Upper lobe of left lung (tissue), 6 donors: ENCODE data around the gene ZNF490. TPM values are rescaled to one million over a fixed set of nuclear protein-coding genes. Genes with fewer than 3 reads are reported as not detected.

Experiments used
- ATAC-seq, 2 donors: fragments of 200-7000 bp; cut with Tn5 transposase; one replicate each; pipeline ENCODE4 v1.9.1; 2022; ENCODE audit warnings: mild to moderate bottlenecking in 2 of 2, moderate library complexity in 2 of 2; ENCODE audit not compliant: low FRiP score in 2 of 2
- DNase-seq, 2 donors: peaks; one replicate each; pipeline ENCODE4 v3.0.0-alpha.2; 2019 to 2020
- H3K27ac ChIP-seq, 4 donors: fragments of 200-600 bp; sonication (generic); one replicate each; pipeline ENCODE4 v1.5.1; 2016 to 2019
- H3K27me3 ChIP-seq, 4 donors: fragments of 200-600 bp; sonication (generic); one replicate each; pipeline ENCODE4 v1.5.1; 2017 to 2019
- H3K36me3 ChIP-seq, 4 donors: fragments of 200-600 bp; sonication (generic); one replicate each; pipeline ENCODE4 v1.5.1; 2016 to 2019
- H3K4me1 ChIP-seq, 4 donors: fragments of 200-600 bp; sonication (generic); one replicate each; pipeline ENCODE4 v1.5.1; 2018 to 2019
- H3K4me3 ChIP-seq, 4 donors: fragments of 200-600 bp; sonication (generic); one replicate each; pipeline ENCODE4 v1.5.1; 2017 to 2019; ENCODE audit warnings: mild to moderate bottlenecking in 2 of 4, moderate library complexity in 1 of 4
- H3K9me3 ChIP-seq, 4 donors: fragments of 200-600 bp; sonication (generic); one replicate each; pipeline ENCODE4 v1.5.1; 2018 to 2019
- CTCF ChIP-seq, 6 experiments: fragments of 450-650 bp in 4 of 6; fragments of 200-600 bp in 2 of 6; sonication (generic) in 2 of 6; IDR thresholded peaks; one replicate each; pipeline ENCODE4 v1.5.1; 2016 to 2019; ENCODE audit warnings: antibody characterized with exemption in 6 of 6
- EP300 ChIP-seq, 4 donors: sonication (generic); formaldehyde crosslinking; IDR thresholded peaks; one replicate each; pipeline ENCODE4 v1.5.1; 2017; ENCODE audit warnings: antibody characterized with exemption in 4 of 4, control low read depth in 2 of 4
- POLR2A ChIP-seq, 4 donors: fragments of 450-650 bp; IDR thresholded peaks; one replicate each; pipeline ENCODE4 v1.5.1; 2016 to 2017; ENCODE audit warnings: antibody characterized with exemption in 4 of 4, mild to moderate bottlenecking in 2 of 4
- POLR2AphosphoS5 ChIP-seq, 2 donors: sonication (generic); formaldehyde crosslinking; IDR thresholded peaks; one replicate each; pipeline ENCODE4 v1.5.1; 2017; ENCODE audit warnings: antibody characterized with exemption in 2 of 2
- WGBS, 2 donors: methylation state at CpG; one replicate each; pipeline ENCODE4 v1.1.5; 2017 to 2018; 5-methylcytosine and 5-hydroxymethylcytosine counted together
- total RNA-seq, 6 donors: library from RNA; depleted of rRNA in 4 of 6; stranded (reverse); fragments of >200 nt in 4 of 6; gene quantifications; one replicate each; pipeline versions ENCODE4 v1.1.0 to v1.2.1, GENCODE V29; 2016 to 2021
- donor health status: DM: no; HTN: no; CAD: no; lungs with moderate emphysema.
- donor health status: DM: no; HTN: yes; CAD: no; lungs with severe emphysema.

The ZNF490 gene
- total RNA-seq, 6 donors from 2014 or later, result 4.3 to 11.6 (median 9.0) TPM

- H3K27ac ChIP-seq, result no peak overlapping the region
Measured at GRCh38 chr19:12639901-12640613, 29.4 kb upstream of the ZNF490 start.

GRCh38 chr19:12638611-12639182 lies 28.1 kb upstream of the ZNF490 start:
- no peaks in the 10 kb centered on the region for H3K36me3 ChIP-seq
- H3K4me1 ChIP-seq, result peaks cover 6 to 10% (median 6%) of the 10 kb centered on the region in 4 donors
- H3K4me3 ChIP-seq, result no peak overlapping the region
- no peak for TF ChIP-seq CTCF (IDR thresholded peaks at IDR 0.05)
- TF ChIP-seq POLR2A (IDR thresholded peaks at IDR 0.05), result no peak
- no peak for TF ChIP-seq EP300 (IDR thresholded peaks at IDR 0.05)
- no peak for TF ChIP-seq POLR2AphosphoS5 (IDR thresholded peaks at IDR 0.05)
- no peaks in the 10 kb centered on the region for H3K27me3 ChIP-seq
- ATAC-seq, result no peak
- 92 to 95% methylated on average over 22 of the region's 22 CpGs for WGBS, 2 donors
- no peak for DNase-seq
- H3K9me3 ChIP-seq, result no peaks in the 10 kb centered on the region
- no peak overlapping the region for H3K27ac ChIP-seq

More at GRCh38 chr19:12639901-12640613, 29.4 kb upstream of the ZNF490 start:
- Histone ChIP-seq H3K4me1 (peaks cover 6 to 10% (median 6%) of the 10 kb centered on the region in 4 donors), H3K36me3 (no peaks in the 10 kb centered on the region), H3K4me3 (peak overlapping the region in 3 of 4 donors; percentile 7 to 32 (median 14)), H3K9me3 (no peaks in the 10 kb centered on the region), H3K27me3 (no peaks in the 10 kb centered on the region)
- DNase-seq, result peak; percentile 87 to 92
- no peak for TF ChIP-seq EP300 (IDR thresholded peaks at IDR 0.05)
- peak; percentile 80 to 84 (median 82) for TF ChIP-seq CTCF (IDR thresholded peaks at IDR 0.05)
- WGBS, 2 donors, result 12 to 15% methylated on average over 13 to 16 of the region's 39 CpGs
- ATAC-seq, result peak; percentile 94 to 96

GRCh38 chr19:12636631-12637030 lies 26.0 kb upstream of the ZNF490 start:
- Histone ChIP-seq H3K4me1 (peaks cover 6 to 10% (median 6%) of the 10 kb centered on the region in 4 donors), H3K4me3 (no peak overlapping the region), H3K9me3 (no peaks in the 10 kb centered on the region), H3K27ac (no peak overlapping the region), H3K27me3 (no peaks in the 10 kb centered on the region), H3K36me3 (peaks cover 0 to 7% (median 0%) of the 10 kb centered on the region in 4 donors)
- 85 to 94% methylated on average over 11 to 13 of the region's 13 CpGs for WGBS, 2 donors
- TF ChIP-seq CTCF (IDR thresholded peaks at IDR 0.05) (no peak), POLR2AphosphoS5 (IDR thresholded peaks at IDR 0.05) (no peak), EP300 (IDR thresholded peaks at IDR 0.05) (no peak), POLR2A (IDR thresholded peaks at IDR 0.05) (no peak)
- ATAC-seq, result no peak
- DNase-seq, result no peak

- TF ChIP-seq POLR2A (IDR thresholded peaks at IDR 0.05) (no peak), EP300 (IDR thresholded peaks at IDR 0.05) (no peak), CTCF (IDR thresholded peaks at IDR 0.05) (no peak), POLR2AphosphoS5 (IDR thresholded peaks at IDR 0.05) (no peak)
- Histone ChIP-seq H3K9me3 (peaks cover 9 to 20% (median 17%) of the 10 kb centered on the region in 4 donors), H3K36me3 (peaks cover 48 to 75% (median 55%) of the 10 kb centered on the region in 4 donors), H3K4me1 (no peaks in the 10 kb centered on the region), H3K27ac (no peak overlapping the region), H3K27me3 (no peaks in the 10 kb centered on the region), H3K4me3 (no peak overlapping the region)
- ATAC-seq, result no peak
- no peak for DNase-seq
- 97 to 98% methylated on average over 7 of the region's 7 CpGs for WGBS, 2 donors
Measured at GRCh38 chr19:12629215-12629614, 18.6 kb upstream of the ZNF490 start.
